Measurements from ENCODE around the gene BROX.

DNA sequence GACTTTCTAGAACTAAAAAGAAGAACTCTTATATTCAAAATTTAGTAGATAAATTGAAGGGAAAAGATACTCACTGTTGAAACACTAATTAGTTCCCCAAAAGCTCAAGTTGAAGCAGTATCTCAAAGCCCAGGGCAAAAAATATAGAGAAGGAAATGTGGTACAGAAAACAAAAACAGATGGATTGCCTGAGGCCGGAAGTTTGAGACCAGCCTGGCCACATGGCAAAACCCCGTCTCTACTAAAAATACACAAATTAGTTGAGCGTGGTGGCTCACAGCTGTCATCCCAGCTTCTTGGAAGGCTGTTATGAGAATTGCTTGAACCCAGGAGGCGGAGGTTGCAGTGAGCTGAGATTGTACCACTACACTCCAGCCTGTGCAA, 60.6 kb downstream of the BROX start:
- TF ChIP-seq GATA2 (IDR thresholded peaks at IDR 0.05; ENCODE audit: low read depth, low read length) (no peak), GATA3 (IDR thresholded peaks at IDR 0.05; ENCODE audit: low read depth, low read length) (no peak)

All from SH-SY5Y (cell line).